ENCODE measurements around the gene VPS45. TPM values are rescaled to one million over a fixed set of nuclear protein-coding genes. Genes with fewer than 3 reads are reported as not detected.

Gene VPS45
- total and polyA plus RNA-seq, 2 donors from 2014 or later: 33.1 to 41.7 TPM

- Histone ChIP-seq H3K27me3 (ENCODE audit: control insufficient read depth, insufficient read depth, low read length) (no peaks in the 10 kb centered on the region), H3K4me3 (ENCODE audit: low read length in 3 of 3) (no peak overlapping the region), H3K36me3 (ENCODE audit: control insufficient read depth in 2 of 3, insufficient read depth in 3 of 3, low read length in 3 of 3) (no peaks in the 10 kb centered on the region), H3K4me1 (ENCODE audit: control insufficient read depth in 2 of 3, insufficient read depth in 2 of 3, low read depth in 1 of 3, low read length in 3 of 3) (no peaks in the 10 kb centered on the region), H3K9me3 (ENCODE audit: control insufficient read depth in 2 of 3, insufficient read depth in 1 of 3, low read length in 3 of 3) (no peaks in the 10 kb centered on the region), H3K9ac (ENCODE audit: low read length in 3 of 3) (no peak overlapping the region), H3K27ac (ENCODE audit: low read depth in 2 of 2, low read length in 2 of 2) (no peak overlapping the region)
- FAIRE-seq (no peak), DNase-seq (no peak)
- intact Hi-C loops (cut with DNase I): no loop called here
- TF ChIP-seq CTCF (IDR thresholded peaks at IDR 0.05; ENCODE audit: borderline replicate concordance, extremely low read depth, insufficient read depth): no peak
Observed at GRCh38 chr1:150179867-150180266, 112.3 kb downstream of the VPS45 start.

GRCh38 chr1:150180474-150180873 lies 112.9 kb downstream of the VPS45 start:
- no peaks in the 10 kb centered on the region for H3K36me3 ChIP-seq (ENCODE audit: control insufficient read depth in 2 of 3, insufficient read depth in 3 of 3, low read length in 3 of 3)
- TF ChIP-seq CTCF (IDR thresholded peaks at IDR 0.05; ENCODE audit: borderline replicate concordance, extremely low read depth, insufficient read depth): no peak
- no peak overlapping the region for H3K4me3 ChIP-seq (ENCODE audit: low read length in 3 of 3)
- no peaks in the 10 kb centered on the region for H3K4me1 ChIP-seq (ENCODE audit: control insufficient read depth in 2 of 3, insufficient read depth in 2 of 3, low read depth in 1 of 3, low read length in 3 of 3)
- H3K9me3 ChIP-seq (ENCODE audit: control insufficient read depth in 2 of 3, insufficient read depth in 1 of 3, low read length in 3 of 3): no peaks in the 10 kb centered on the region
- intact Hi-C loops (cut with DNase I): no loop called here
- FAIRE-seq (no peak), DNase-seq (no peak)
- no peak overlapping the region for H3K9ac ChIP-seq (ENCODE audit: low read length in 3 of 3)
- H3K27me3 ChIP-seq (ENCODE audit: control insufficient read depth, insufficient read depth, low read length): no peaks in the 10 kb centered on the region
- no peak overlapping the region for H3K27ac ChIP-seq (ENCODE audit: low read depth in 2 of 2, low read length in 2 of 2)

GRCh38 chr1:150182247-150182646 lies 114.7 kb downstream of the VPS45 start:
- Histone ChIP-seq H3K27ac (ENCODE audit: low read depth in 2 of 2, low read length in 2 of 2) (no peak overlapping the region), H3K4me3 (ENCODE audit: low read length in 3 of 3) (no peak overlapping the region), H3K9ac (ENCODE audit: low read length in 3 of 3) (no peak overlapping the region), H3K4me1 (ENCODE audit: control insufficient read depth in 2 of 3, insufficient read depth in 2 of 3, low read depth in 1 of 3, low read length in 3 of 3) (no peaks in the 10 kb centered on the region), H3K9me3 (ENCODE audit: control insufficient read depth in 2 of 3, insufficient read depth in 1 of 3, low read length in 3 of 3) (no peaks in the 10 kb centered on the region), H3K36me3 (ENCODE audit: control insufficient read depth in 2 of 3, insufficient read depth in 3 of 3, low read length in 3 of 3) (no peaks in the 10 kb centered on the region), H3K27me3 (ENCODE audit: control insufficient read depth, insufficient read depth, low read length) (no peaks in the 10 kb centered on the region)
- DNase-seq (no peak), FAIRE-seq (no peak)
- TF ChIP-seq CTCF (IDR thresholded peaks at IDR 0.05; ENCODE audit: borderline replicate concordance, extremely low read depth, insufficient read depth): no peak
- intact Hi-C loops (cut with DNase I): no loop called here

- no peaks in the 10 kb centered on the region for H3K4me1 ChIP-seq (ENCODE audit: control insufficient read depth in 2 of 3, insufficient read depth in 2 of 3, low read depth in 1 of 3, low read length in 3 of 3)
- intact Hi-C loops (cut with DNase I): no loop called here
- no peaks in the 10 kb centered on the region for H3K36me3 ChIP-seq (ENCODE audit: control insufficient read depth in 2 of 3, insufficient read depth in 3 of 3, low read length in 3 of 3)
- no peak for DNase-seq
- H3K27me3 ChIP-seq (ENCODE audit: control insufficient read depth, insufficient read depth, low read length): no peaks in the 10 kb centered on the region
- H3K27ac ChIP-seq (ENCODE audit: low read depth in 2 of 2, low read length in 2 of 2): no peak overlapping the region
- H3K4me3 ChIP-seq (ENCODE audit: low read length in 3 of 3): no peak overlapping the region
- H3K9me3 ChIP-seq (ENCODE audit: control insufficient read depth in 2 of 3, insufficient read depth in 1 of 3, low read length in 3 of 3): no peaks in the 10 kb centered on the region
- no peak for TF ChIP-seq CTCF (IDR thresholded peaks at IDR 0.05; ENCODE audit: borderline replicate concordance, extremely low read depth, insufficient read depth)
- no peak overlapping the region for H3K9ac ChIP-seq (ENCODE audit: low read length in 3 of 3)
- no peak for FAIRE-seq
Observed at GRCh38 chr1:150183061-150183460, 115.5 kb downstream of the VPS45 start.

Measured in kidney (tissue), 14 donors.